C4-2B (cell line): ENCODE measurements around the gene CTTN.

Experiments used
- ZFX ChIP-seq: fragments of 450-650 bp; IDR thresholded peaks from 2 replicates; pipeline ENCODE4 v1.6.1; 2017
- TF ChIP-seq, protein P1 (sequence below): fragments of 450-650 bp; conservative IDR thresholded peaks from 2 replicates; pipeline ENCODE4 v1.5.1; 2017; ENCODE audit warnings: mild to moderate bottlenecking

DNA sequence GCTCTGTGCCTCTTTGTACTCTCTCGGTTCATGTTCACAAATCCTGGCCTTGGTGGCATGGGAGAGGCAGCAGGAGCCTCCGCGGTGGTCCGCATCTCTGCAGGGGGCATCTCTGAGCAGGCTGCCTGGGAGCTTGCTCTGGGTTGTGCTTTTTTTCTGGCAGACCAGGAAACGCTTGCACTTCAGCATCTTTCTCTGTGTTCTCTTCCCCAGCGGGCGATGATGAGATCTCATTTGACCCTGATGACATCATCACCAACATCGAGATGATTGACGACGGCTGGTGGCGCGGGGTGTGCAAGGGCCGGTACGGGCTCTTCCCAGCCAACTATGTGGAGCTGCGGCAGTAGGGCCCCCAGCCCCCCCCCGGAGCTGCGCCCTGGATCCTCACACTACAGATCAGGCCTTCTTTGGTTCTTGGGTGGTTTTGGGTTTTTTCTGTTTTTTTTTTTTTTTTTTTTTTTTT is 36.5 kb downstream of the CTTN start:
- TF ChIP-seq, protein P1, sequence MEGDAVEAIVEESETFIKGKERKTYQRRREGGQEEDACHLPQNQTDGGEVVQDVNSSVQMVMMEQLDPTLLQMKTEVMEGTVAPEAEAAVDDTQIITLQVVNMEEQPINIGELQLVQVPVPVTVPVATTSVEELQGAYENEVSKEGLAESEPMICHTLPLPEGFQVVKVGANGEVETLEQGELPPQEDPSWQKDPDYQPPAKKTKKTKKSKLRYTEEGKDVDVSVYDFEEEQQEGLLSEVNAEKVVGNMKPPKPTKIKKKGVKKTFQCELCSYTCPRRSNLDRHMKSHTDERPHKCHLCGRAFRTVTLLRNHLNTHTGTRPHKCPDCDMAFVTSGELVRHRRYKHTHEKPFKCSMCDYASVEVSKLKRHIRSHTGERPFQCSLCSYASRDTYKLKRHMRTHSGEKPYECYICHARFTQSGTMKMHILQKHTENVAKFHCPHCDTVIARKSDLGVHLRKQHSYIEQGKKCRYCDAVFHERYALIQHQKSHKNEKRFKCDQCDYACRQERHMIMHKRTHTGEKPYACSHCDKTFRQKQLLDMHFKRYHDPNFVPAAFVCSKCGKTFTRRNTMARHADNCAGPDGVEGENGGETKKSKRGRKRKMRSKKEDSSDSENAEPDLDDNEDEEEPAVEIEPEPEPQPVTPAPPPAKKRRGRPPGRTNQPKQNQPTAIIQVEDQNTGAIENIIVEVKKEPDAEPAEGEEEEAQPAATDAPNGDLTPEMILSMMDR: no peak
- no peak for TF ChIP-seq ZFX
